HG03378 (cell line): Measurements from ENCODE around the gene ACTA1.
"Not testable (repeated sequence)": the region's sequence is repeated elsewhere in the genome, so short reads cannot be mapped to it uniquely, and the experiment has no call there.

Experiments
- ATAC-seq: cut with Tn5 transposase; IDR thresholded peaks from one replicate; pipeline ENCODE4 v1.9.1; 2021; ENCODE audit warnings: mild to moderate bottlenecking, moderate library complexity; ENCODE audit not compliant: unreplicated experiment

ACTA1 gene

GRCh38 chr1:229440851-229441537, 7.1 kb upstream of the ACTA1 start:
- ATAC-seq, result peak; percentile 99

GRCh38 chr1:229438021-229438420, 4.1 kb upstream of the ACTA1 start:
- no peak for ATAC-seq

GRCh38 chr1:229437443-229437842, 3.5 kb upstream of the ACTA1 start:
- no peak for ATAC-seq

- no peak for ATAC-seq
Observed at GRCh38 chr1:229436201-229436600, 2.3 kb upstream of the ACTA1 start.

- no peak for ATAC-seq
Observed at GRCh38 chr1:229434641-229435051, 752 bp upstream of the ACTA1 start.

GRCh38 chr1:229433364-229434004, 410 bp downstream of the ACTA1 start:
- ATAC-seq, result no peak

GRCh38 chr1:229432905-229433304, 989 bp downstream of the ACTA1 start:
- ATAC-seq, result no peak

GRCh38 chr1:229432116-229432461, 1.8 kb downstream of the ACTA1 start:
- no peak for ATAC-seq

- no peak for ATAC-seq
Observed at GRCh38 chr1:229431284-229432115, 2.4 kb downstream of the ACTA1 start.

- no peak for ATAC-seq
Observed at GRCh38 chr1:229430761-229431283, 3.1 kb downstream of the ACTA1 start.

- no peak for ATAC-seq
Observed at GRCh38 chr1:229428256-229428655, 5.6 kb downstream of the ACTA1 start.

- no peak for ATAC-seq
Observed at GRCh38 chr1:229427572-229427971, 6.3 kb downstream of the ACTA1 start.

GRCh38 chr1:229425564-229426159, 8.2 kb downstream of the ACTA1 start:
- ATAC-seq, result no peak

- no peak for ATAC-seq
Observed at GRCh38 chr1:229420765-229421164, 13.1 kb downstream of the ACTA1 start.

GRCh38 chr1:229420224-229420623, 13.7 kb downstream of the ACTA1 start:
- no peak for ATAC-seq

GRCh38 chr1:229418586-229418985, 15.3 kb downstream of the ACTA1 start:
- not testable (repeated sequence) for ATAC-seq

GRCh38 chr1:229412810-229413209, 21.1 kb downstream of the ACTA1 start:
- ATAC-seq, result not testable (repeated sequence)

- ATAC-seq, result no peak
Observed at GRCh38 chr1:229412056-229412455, 21.8 kb downstream of the ACTA1 start.

GRCh38 chr1:229411434-229412055, 22.3 kb downstream of the ACTA1 start:
- no peak for ATAC-seq

GRCh38 chr1:229410692-229411433, 23.0 kb downstream of the ACTA1 start:
- ATAC-seq, result no peak
